ENCODE results near the gene PCDHGC5. TPM values are rescaled to one million over a fixed set of nuclear protein-coding genes. Genes with fewer than 3 reads are reported as not detected.

PCDHGC5 gene
- polyA plus RNA-seq, 1 experiment = 2.4 TPM

- Histone ChIP-seq H3K9me3 (ENCODE audit: control insufficient read depth, insufficient read depth, low read length) (peaks cover 11% of the 10 kb centered on the region; the same call in 1 of the 2 replicates), H3K4me3 (ENCODE audit: low read depth, low read length) (no peak overlapping the region), H3K27ac (ENCODE audit: low read depth, low read length) (no peak overlapping the region), H3K27me3 (ENCODE audit: control insufficient read depth, insufficient read depth, low read length) (no peaks in the 10 kb centered on the region)
- no peak for TF ChIP-seq CTCF (IDR thresholded peaks at IDR 0.05; ENCODE audit: low read depth, low read length)
- ChIA-PET CTCF (interaction anchor here (1.5 kb wide), 1 partner anchor 68 kb away, joined by 4 read pairs; no protein-coding TSS in a partner anchor), POLR2A (no interaction called here)
- no peak for DNase-seq (ENCODE audit: low read depth, low spot score)
Observed at GRCh38 chr5:141496038-141496437, 7.2 kb downstream of the PCDHGC5 start.

- DNase-seq (ENCODE audit: low read depth, low spot score) = no peak
- Histone ChIP-seq H3K27me3 (ENCODE audit: control insufficient read depth, insufficient read depth, low read length) (no peaks in the 10 kb centered on the region), H3K27ac (ENCODE audit: low read depth, low read length) (no peak overlapping the region), H3K9me3 (ENCODE audit: control insufficient read depth, insufficient read depth, low read length) (no peaks in the 10 kb centered on the region), H3K4me3 (ENCODE audit: low read depth, low read length) (no peak overlapping the region)
- no peak for TF ChIP-seq CTCF (IDR thresholded peaks at IDR 0.05; ENCODE audit: low read depth, low read length)
- CTCF ChIA-PET = interaction anchor here (1.0 to 1.6 kb wide), 3 partner anchors 11 to 56 kb away, joined by 5 to 6 read pairs (median 6); no protein-coding TSS in a partner anchor
- POLR2A ChIA-PET = interaction anchor here (1.0 kb wide), 1 partner anchor 25 kb away, joined by 3 read pairs; no protein-coding TSS in a partner anchor
Observed at GRCh38 chr5:141501761-141502160, 12.9 kb downstream of the PCDHGC5 start.

- no peak for TF ChIP-seq CTCF (IDR thresholded peaks at IDR 0.05; ENCODE audit: low read depth, low read length)
- ChIA-PET CTCF (no interaction called here), POLR2A (no interaction called here)
- H3K27ac ChIP-seq (ENCODE audit: low read depth, low read length) = no peak overlapping the region
- H3K4me3 ChIP-seq (ENCODE audit: low read depth, low read length) = no peak overlapping the region
- no peak for DNase-seq (ENCODE audit: low read depth, low spot score)
- no peaks in the 10 kb centered on the region for H3K9me3 ChIP-seq (ENCODE audit: control insufficient read depth, insufficient read depth, low read length)
- H3K27me3 ChIP-seq (ENCODE audit: control insufficient read depth, insufficient read depth, low read length) = no peaks in the 10 kb centered on the region
Observed at GRCh38 chr5:141503681-141504080, 14.8 kb downstream of the PCDHGC5 start.

- no peak for DNase-seq (ENCODE audit: low read depth, low spot score)
- Histone ChIP-seq H3K9me3 (ENCODE audit: control insufficient read depth, insufficient read depth, low read length) (no peaks in the 10 kb centered on the region), H3K4me3 (ENCODE audit: low read depth, low read length) (no peak overlapping the region), H3K27me3 (ENCODE audit: control insufficient read depth, insufficient read depth, low read length) (no peaks in the 10 kb centered on the region), H3K27ac (ENCODE audit: low read depth, low read length) (no peak overlapping the region)
- TF ChIP-seq CTCF (IDR thresholded peaks at IDR 0.05; ENCODE audit: low read depth, low read length) = no peak
- ChIA-PET POLR2A (no interaction called here), CTCF (no interaction called here)
Observed at GRCh38 chr5:141504216-141504615, 15.3 kb downstream of the PCDHGC5 start.

GRCh38 chr5:141506381-141507155 lies 17.7 kb downstream of the PCDHGC5 start:
- no peak for DNase-seq (ENCODE audit: low read depth, low spot score)
- no peaks in the 10 kb centered on the region for H3K27me3 ChIP-seq (ENCODE audit: control insufficient read depth, insufficient read depth, low read length)
- no peaks in the 10 kb centered on the region for H3K9me3 ChIP-seq (ENCODE audit: control insufficient read depth, insufficient read depth, low read length)
- peak overlapping the region; percentile 39 for H3K27ac ChIP-seq (ENCODE audit: low read depth, low read length)
- H3K4me3 ChIP-seq (ENCODE audit: low read depth, low read length) = no peak overlapping the region
- no peak for TF ChIP-seq CTCF (IDR thresholded peaks at IDR 0.05; ENCODE audit: low read depth, low read length)
- ChIA-PET CTCF (interaction anchor here (0.7 to 11.7 kb wide), 4 partner anchors 16 to 959 kb away, joined by 3 to 165 read pairs (median 6); no protein-coding TSS in a partner anchor), POLR2A (interaction anchor here (0.7 to 4.7 kb wide), 5 partner anchors 12 to 704 kb away, joined by 3 to 40 read pairs (median 23); partner anchors contain the start of gene PCDHGC3)

Data from AG04450 (cell line).